H1 (cell line): ENCODE results near the gene PHEX.

Experiments used
- CTCF ChIP-seq, 3 experiments: IDR thresholded peaks; 1 replicate in 2 of 3; 2 replicates in 1 of 3; pipeline versions ENCODE4 v1.5.1 to v1.6.1; 2011; ENCODE audit warnings: low read length in 3 of 3, mild to moderate bottlenecking in 3 of 3, inconsistent platforms in 2 of 3, low read depth in 1 of 3, moderate library complexity in 1 of 3; ENCODE audit not compliant: insufficient read depth in 1 of 3; ENCODE audit errors: control extremely low read depth in 1 of 3
- EGR1 ChIP-seq: IDR thresholded peaks from 2 replicates; pipeline ENCODE4 v1.6.1; 2011; ENCODE audit warnings: low read depth, low read length, borderline replicate concordance
- HDAC2 ChIP-seq, 2 experiments: fragments of 300-600 bp in 1 of 2; sonication (generic) in 1 of 2; IDR thresholded peaks; 2 replicates each; pipeline ENCODE4 v1.6.1; 2011 to 2012; ENCODE audit warnings: low read depth in 2 of 2, low read length in 2 of 2, mild to moderate bottlenecking in 2 of 2, moderate library complexity in 2 of 2, borderline replicate concordance in 1 of 2, inconsistent platforms in 1 of 2
- POLR2AphosphoS5 ChIP-seq: IDR thresholded peaks from 2 replicates; pipeline ENCODE4 v1.6.1; 2011; ENCODE audit warnings: low read depth, low read length

DNA sequence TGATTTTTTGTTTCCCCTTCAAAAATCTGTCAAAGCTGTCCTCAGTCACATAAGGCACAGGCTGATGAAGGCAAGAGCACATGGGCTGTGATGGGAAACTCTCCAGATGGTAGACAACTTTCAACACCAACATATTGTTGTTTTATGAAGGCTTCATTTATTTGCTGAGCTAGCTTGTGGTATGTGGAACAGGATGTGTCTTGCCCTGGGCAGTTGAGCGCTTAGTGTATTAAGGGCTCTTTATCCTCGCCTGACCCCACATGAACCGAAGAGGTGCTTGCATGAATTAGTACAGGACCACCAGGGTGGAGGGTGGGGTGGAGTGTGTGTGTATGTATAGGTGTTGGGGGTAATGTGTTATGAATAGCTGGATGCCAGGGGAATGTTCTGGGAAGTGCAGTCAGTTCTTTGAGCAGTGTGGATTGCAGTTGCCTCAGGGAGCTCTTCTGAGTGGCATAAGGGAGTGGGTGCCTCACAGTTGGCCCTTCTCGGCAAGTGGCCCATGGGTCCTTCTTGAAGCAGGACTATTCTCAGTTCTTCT lies 103.1 kb downstream of the PHEX start:
- TF ChIP-seq POLR2AphosphoS5 (no peak), HDAC2 (IDR thresholded peaks at IDR 0.05; ENCODE audit: borderline replicate concordance in 1 of 2, low read depth in 2 of 2, low read length in 2 of 2) (no peak), EGR1 (no peak), CTCF (IDR thresholded peaks at IDR 0.05; ENCODE audit: control extremely low read depth in 1 of 3, insufficient read depth in 1 of 3, low read depth in 1 of 3, low read length in 3 of 3) (no peak)
